IMR-90 (cell line): Measurements from ENCODE around the gene CCDC77. TPM values are rescaled to one million over a fixed set of nuclear protein-coding genes. Genes with fewer than 3 reads are reported as not detected.

Experiments used
- ATAC-seq: fragments of 200-7000 bp; cut with Tn5 transposase; 2 replicates; pipeline ENCODE4 v1.9.1; 2020; ENCODE audit warnings: low read depth, mild to moderate bottlenecking, moderate library complexity
- BruUV-seq: library from RNA; stranded (reverse); fragments of 400-500 nt; replicated peaks from 2 replicates; lab custom pipeline; 2021; lab: Mats Ljungman, UMichigan
- CTCF ChIA-PET: fragments of 300-600 bp; formaldehyde crosslinking; extraction: SDS; loops from one replicate; lab custom pipeline; 2021; ENCODE audit warnings: antibody characterized with exemption; lab: Yijun Ruan, JAX
- POLR2A ChIA-PET: fragments of 300-600 bp; sonication (Branson Sonifier 250); formaldehyde crosslinking; loops from one replicate; lab custom pipeline; 2022; ENCODE audit warnings: antibody characterized with exemption; ENCODE audit not compliant: unreplicated experiment; lab: Charles Lee
- DNase-seq: peaks from one replicate; pipeline ENCODE4 v3.0.0; 2013
- H2AFZ ChIP-seq: replicated peaks from 2 replicates; pipeline ENCODE3; 2013; ENCODE audit warnings: low read length, mild to moderate bottlenecking; ENCODE audit not compliant: poor library complexity
- H2AK5ac ChIP-seq: 2 replicates; pipeline ENCODE4 v1.6.1; 2013; ENCODE audit warnings: low read depth, low read length, inconsistent platforms
- H2AK9ac ChIP-seq: replicated peaks from 2 replicates; pipeline ENCODE3; 2013; ENCODE audit warnings: mild to moderate bottlenecking, low read depth, low read length, moderate library complexity; ENCODE audit not compliant: poor library complexity
- H2BK120ac ChIP-seq: 2 replicates; pipeline ENCODE4 v1.6.1; 2013; ENCODE audit warnings: low read depth, low read length, inconsistent platforms
- H2BK15ac ChIP-seq: 3 replicates; pipeline ENCODE4 v1.6.1; 2013; ENCODE audit warnings: low read depth, low read length, inconsistent platforms
- H2BK20ac ChIP-seq: 2 replicates; pipeline ENCODE4 v1.6.1; 2013; ENCODE audit warnings: low read depth, mild to moderate bottlenecking, inconsistent platforms, low read length, moderate library complexity
- H2BK5ac ChIP-seq: 2 replicates; pipeline ENCODE4 v1.6.1; 2013; ENCODE audit warnings: mild to moderate bottlenecking, low read depth, low read length, inconsistent platforms; ENCODE audit not compliant: poor library complexity, severe bottlenecking
- H3K14ac ChIP-seq: replicated peaks from 2 replicates; pipeline ENCODE4 v1.6.1; 2013; ENCODE audit warnings: low read depth, low read length, inconsistent platforms
- H3K18ac ChIP-seq: 2 replicates; pipeline ENCODE4 v1.6.1; 2013; ENCODE audit warnings: low read depth, low read length, control low read depth
- H3K23ac ChIP-seq: 2 replicates; pipeline ENCODE4 v1.6.1; 2013; ENCODE audit warnings: low read depth, low read length, inconsistent platforms
- H3K27ac ChIP-seq: 2 replicates; pipeline ENCODE4 v1.5.1; 2013; ENCODE audit warnings: mild to moderate bottlenecking, control low read depth, low read length; ENCODE audit not compliant: insufficient read depth
- H3K27me3 ChIP-seq: 2 replicates; pipeline ENCODE4 v1.6.1; 2013; ENCODE audit warnings: low read length; ENCODE audit not compliant: control insufficient read depth, insufficient read depth
- H3K36me3 ChIP-seq: 2 replicates; pipeline ENCODE4 v1.6.1; 2013; ENCODE audit warnings: low read length, mixed read lengths; ENCODE audit not compliant: control insufficient read depth, insufficient read depth
- H3K4ac ChIP-seq: 2 replicates; pipeline ENCODE4 v1.6.1; 2013; ENCODE audit warnings: low read depth, low read length, inconsistent platforms
- H3K4me1 ChIP-seq: 2 replicates; pipeline ENCODE4 v1.6.1; 2013; ENCODE audit warnings: low read length, mixed read lengths; ENCODE audit not compliant: control insufficient read depth, insufficient read depth
- H3K4me2 ChIP-seq: 2 replicates; pipeline ENCODE4 v1.6.1; 2013; ENCODE audit warnings: low read depth, mild to moderate bottlenecking, control low read depth, low read length, moderate library complexity
- H3K4me3 ChIP-seq: 2 replicates; pipeline ENCODE4 v1.5.1; 2013; ENCODE audit warnings: low read depth, mild to moderate bottlenecking, control low read depth, low read length, moderate library complexity; ENCODE audit not compliant: insufficient read depth
- H3K56ac ChIP-seq: 2 replicates; pipeline ENCODE4 v1.6.1; 2013; ENCODE audit warnings: low read length, inconsistent platforms; ENCODE audit not compliant: insufficient read depth; ENCODE audit errors: extremely low read depth
- H3K79me1 ChIP-seq, 2 experiments: 2 replicates each; pipeline ENCODE4 v1.6.1; 2013; ENCODE audit warnings: low read length in 2 of 2, inconsistent platforms in 1 of 2, low read depth in 1 of 2
- H3K9ac ChIP-seq: 2 replicates; pipeline ENCODE4 v1.6.1; 2013; ENCODE audit warnings: low read depth, low read length, control low read depth
- H3K9me1 ChIP-seq: 2 replicates; pipeline ENCODE4 v1.6.1; 2013; ENCODE audit warnings: low read length, inconsistent platforms; ENCODE audit not compliant: insufficient read depth
- H3K9me3 ChIP-seq: 2 replicates; pipeline ENCODE4 v1.6.1; 2013; ENCODE audit warnings: low read length; ENCODE audit not compliant: control insufficient read depth, insufficient read depth
- H4K20me1 ChIP-seq: 2 replicates; pipeline ENCODE4 v1.6.1; 2013; ENCODE audit warnings: low read length, inconsistent platforms; ENCODE audit not compliant: insufficient read depth
- H4K5ac ChIP-seq: 2 replicates; pipeline ENCODE4 v1.6.1; 2013; ENCODE audit warnings: mild to moderate bottlenecking, low read depth, low read length, control low read depth
- H4K8ac ChIP-seq, 2 experiments: 2 replicates each; pipeline ENCODE4 v1.6.1; 2013; ENCODE audit warnings: low read depth in 2 of 2, low read length in 2 of 2, control low read depth in 1 of 2, inconsistent platforms in 1 of 2
- H4K91ac ChIP-seq: 2 replicates; pipeline ENCODE4 v1.6.1; 2013; ENCODE audit warnings: low read depth, low read length, inconsistent platforms; ENCODE audit not compliant: insufficient read depth
- CHD1 ChIP-seq: IDR thresholded peaks from 2 replicates; pipeline ENCODE4 v1.6.1; 2012; ENCODE audit warnings: low read depth, low read length, improper control_type of control experiment
- FOS ChIP-seq: fragments of 150-350 bp; IDR thresholded peaks from 2 replicates; pipeline ENCODE4 v1.6.1; 2016; ENCODE audit warnings: low read depth, low read length
- MAZ ChIP-seq: IDR thresholded peaks from 2 replicates; pipeline ENCODE4 v1.6.1; 2012; ENCODE audit warnings: low read depth, mild to moderate bottlenecking, low read length, improper control_type of control experiment, moderate library complexity, borderline replicate concordance
- MXI1 ChIP-seq: IDR thresholded peaks from 2 replicates; pipeline ENCODE4 v1.6.1; 2012; ENCODE audit warnings: low read depth, mild to moderate bottlenecking, low read length, moderate library complexity, borderline replicate concordance
- POLR2A ChIP-seq: IDR thresholded peaks from 2 replicates; pipeline ENCODE4 v1.6.1; 2012; ENCODE audit warnings: mild to moderate bottlenecking, low read depth, low read length
- RCOR1 ChIP-seq: IDR thresholded peaks from 2 replicates; pipeline ENCODE4 v1.6.1; 2012; ENCODE audit warnings: mild to moderate bottlenecking, low read length, improper control_type of control experiment; ENCODE audit not compliant: insufficient replicate concordance
- SMC3 ChIP-seq: fragments of 150-350 bp; IDR thresholded peaks from 2 replicates; pipeline ENCODE4 v1.6.1; 2016; ENCODE audit warnings: low read depth, mild to moderate bottlenecking, antibody characterized with exemption, low read length, moderate library complexity
- WGBS, 2 experiments: methylation state at CpG; one replicate each; pipeline versions ENCODE4 v1.1.5 to v1.1.7; 2013; ENCODE audit warnings: missing lambda C conversion rate in 2 of 2; ENCODE audit not compliant: insufficient read length in 1 of 2; ENCODE audit errors: extremely low coverage in 2 of 2; 5-methylcytosine and 5-hydroxymethylcytosine counted together
- dilution Hi-C: fragments of 300-500 bp; cut with HindIII; formaldehyde crosslinking; loops from one replicate; pipeline ENCODE4 v1.14.3; 2018; ENCODE audit warnings: low sequenced_read_pairs; ENCODE audit not compliant: unreplicated experiment
- in situ Hi-C: fragments of 300-500 bp; cut with MboI; formaldehyde crosslinking; loops from 3 replicates; pipeline ENCODE4 v1.14.3; 2019; ENCODE audit warnings: low sequenced_read_pairs, inconsistent platforms, mixed read lengths
- intact Hi-C: fragments of 100-400 bp; cut with micrococcal nuclease; formaldehyde crosslinking; loops from 2 replicates; pipeline ENCODE4 v1.10.0; 2022
- polyA plus RNA-seq, 3 experiments: library from polyadenylated mRNA; depleted of rRNA; stranded (reverse); fragments of >200 nt; gene quantifications; 2 replicates each; pipeline ENCODE4 v1.2.3, GENCODE V29; 2012; ENCODE audit warnings: low replicate concordance in 1 of 3
- total RNA-seq: library from RNA; depleted of rRNA; stranded (reverse); fragments of >200 nt; gene quantifications from 2 replicates; pipeline ENCODE4 v1.2.3, GENCODE V29; 2012
- TF ChIP-seq, protein P1 (sequence below): fragments of 150-350 bp; IDR thresholded peaks from 2 replicates; pipeline ENCODE4 v1.6.1; 2017; ENCODE audit warnings: mild to moderate bottlenecking, antibody characterized with exemption, low read length, low read depth
- TF ChIP-seq, protein P2 (sequence below): fragments of 150-350 bp; IDR thresholded peaks from 2 replicates; pipeline ENCODE4 v1.6.1; 2016; ENCODE audit warnings: low read depth, mild to moderate bottlenecking, low read length, moderate library complexity, borderline replicate concordance

The CCDC77 gene
- total and polyA plus RNA-seq, 2 of the 4 experiments (the other 2 are of a cell fraction) = 6.6 to 7.2 TPM

DNA sequence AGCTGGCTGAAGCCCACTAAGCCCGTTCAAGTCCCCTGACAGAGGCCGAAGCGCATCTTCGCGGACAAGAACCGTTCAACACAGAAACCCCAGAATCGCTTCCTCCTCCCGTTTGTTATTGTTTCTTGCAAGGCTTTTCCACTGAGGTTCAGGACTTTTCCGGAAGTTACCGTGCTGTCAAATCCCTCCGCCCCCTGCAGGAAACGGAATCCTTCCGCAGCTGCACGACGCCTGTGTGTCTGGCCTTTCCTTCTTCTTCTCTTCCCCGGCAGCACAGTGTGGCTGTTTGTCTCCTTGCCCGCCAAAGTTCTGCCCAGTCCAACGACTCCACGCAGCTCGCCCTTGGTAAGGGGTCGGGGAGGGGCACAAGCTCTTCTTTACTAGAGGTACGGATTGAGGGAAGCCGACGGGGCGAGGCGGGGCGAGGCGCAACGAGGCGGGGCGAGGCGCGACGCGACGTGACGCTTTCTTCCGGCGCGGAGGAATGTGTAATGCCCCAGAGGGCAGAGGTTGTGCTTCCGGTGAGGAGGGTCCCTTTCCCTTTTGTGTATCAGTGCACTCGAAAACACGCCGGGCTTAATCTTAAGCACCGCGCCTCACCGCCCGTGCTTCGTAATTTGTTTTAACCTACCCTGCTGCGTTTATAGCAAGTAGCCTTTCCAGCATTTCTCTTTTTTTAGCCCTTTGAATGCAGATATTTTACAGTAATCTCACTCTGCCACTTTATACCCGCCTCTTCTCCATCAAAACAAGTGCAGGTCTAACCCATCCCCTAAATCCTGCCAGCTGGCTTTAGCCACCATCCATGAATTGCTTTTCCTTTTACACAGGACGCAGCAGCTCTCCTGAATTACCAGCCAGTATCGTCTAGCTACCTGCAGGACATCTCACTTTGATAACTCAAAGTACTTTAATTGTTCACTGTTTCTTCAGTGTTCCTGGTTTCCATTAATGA lies 12.0 kb upstream of the CCDC77 start, which contains the start of gene KDM5A:
TSS of gene KDM5A (minus strand) at position 179 of the 955 bp plus-strand sequence. CDS start 229 bp downstream, outside the sequence.
- H3K56ac ChIP-seq = peak within 1 kb of the TSS; percentile 99
- peak within 1 kb of the TSS; percentile 100 for H3K4me2 ChIP-seq
- ATAC-seq = peak; percentile 98
- peak within 1 kb of the TSS; percentile 80 for H2AK5ac ChIP-seq
- H3K9me3 ChIP-seq = no peaks in the 10 kb centered on the region
- peaks cover 10 to 24% of the 10 kb centered on the region in 2 experiments; a peak in 3 of 4 replicates for H3K79me1 ChIP-seq
- H4K8ac ChIP-seq = peak within 1 kb of the TSS; percentile 99 to 100
- H3K27ac ChIP-seq = peak within 1 kb of the TSS; percentile 99
- in situ Hi-C loops (no loop called here), intact Hi-C loops (no loop called here), dilution Hi-C loops (no loop called here)
- H3K4me1 ChIP-seq = no peaks in the 10 kb centered on the region; the same call in 1 of the 2 replicates
- H2BK120ac ChIP-seq = peak within 1 kb of the TSS; percentile 98
- H4K91ac ChIP-seq = peak within 1 kb of the TSS; percentile 99
- peak within 1 kb of the TSS; percentile 98 for H3K9ac ChIP-seq
- H2AK9ac ChIP-seq = peak within 1 kb of the TSS; percentile 83
- H3K36me3 ChIP-seq = 0 out of 2 replicates have a peak, but pooled peaks cover 2% of the 10 kb centered on the region
- TSS peak; percentile 90 for BruUV-seq
- peak within 1 kb of the TSS; percentile 99 for H2AFZ ChIP-seq
- 0% methylated on average over 18 of the region's 53 CpGs; no CpG with 5 or more reads in 1 of the 2 experiments for WGBS, 2 experiments
- H3K14ac ChIP-seq = peak within 1 kb of the TSS; percentile 99
- H3K27me3 ChIP-seq = no peaks in the 10 kb centered on the region
- peak within 1 kb of the TSS; percentile 100 for H4K5ac ChIP-seq
- H2BK5ac ChIP-seq = peak within 1 kb of the TSS; percentile 99
- H3K23ac ChIP-seq = peak within 1 kb of the TSS; percentile 95
- H3K9me1 ChIP-seq = peaks cover 3% of the 10 kb centered on the region; the same call in 1 of the 2 replicates
- peak within 1 kb of the TSS; percentile 82 for H3K4me3 ChIP-seq
- peak within 1 kb of the TSS; percentile 98 for H3K18ac ChIP-seq
- peak within 1 kb of the TSS; percentile 70; the same call in 1 of the 2 replicates for H2BK20ac ChIP-seq
- peak within 1 kb of the TSS; percentile 99 for H3K4ac ChIP-seq
- ChIA-PET POLR2A (interaction anchor here (0.6 to 1.1 kb wide), 3 partner anchors 12 to 309 kb away, joined by 3 to 4 read pairs (median 4); partner anchors contain the start of gene CCDC77), CTCF (interaction anchor here (0.6 to 1.4 kb wide), 3 partner anchors 10 to 150 kb away, joined by 3 to 5 read pairs (median 3); no protein-coding TSS in a partner anchor)
- H2BK15ac ChIP-seq = peak within 1 kb of the TSS; percentile 94; the same call in 2 of the 3 replicates
- peak; percentile 75; the same call in 1 of the 2 replicates for TF ChIP-seq CHD1
- no peak for TF ChIP-seq SMC3
- TF ChIP-seq, protein P1, sequence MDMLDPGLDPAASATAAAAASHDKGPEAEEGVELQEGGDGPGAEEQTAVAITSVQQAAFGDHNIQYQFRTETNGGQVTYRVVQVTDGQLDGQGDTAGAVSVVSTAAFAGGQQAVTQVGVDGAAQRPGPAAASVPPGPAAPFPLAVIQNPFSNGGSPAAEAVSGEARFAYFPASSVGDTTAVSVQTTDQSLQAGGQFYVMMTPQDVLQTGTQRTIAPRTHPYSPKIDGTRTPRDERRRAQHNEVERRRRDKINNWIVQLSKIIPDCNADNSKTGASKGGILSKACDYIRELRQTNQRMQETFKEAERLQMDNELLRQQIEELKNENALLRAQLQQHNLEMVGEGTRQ = no peak
- peak; percentile 88 for TF ChIP-seq POLR2A
- TF ChIP-seq MXI1 = 0 out of 2 replicates have a peak, but pooled peaks have one; percentile 53
- TF ChIP-seq, protein P2, sequence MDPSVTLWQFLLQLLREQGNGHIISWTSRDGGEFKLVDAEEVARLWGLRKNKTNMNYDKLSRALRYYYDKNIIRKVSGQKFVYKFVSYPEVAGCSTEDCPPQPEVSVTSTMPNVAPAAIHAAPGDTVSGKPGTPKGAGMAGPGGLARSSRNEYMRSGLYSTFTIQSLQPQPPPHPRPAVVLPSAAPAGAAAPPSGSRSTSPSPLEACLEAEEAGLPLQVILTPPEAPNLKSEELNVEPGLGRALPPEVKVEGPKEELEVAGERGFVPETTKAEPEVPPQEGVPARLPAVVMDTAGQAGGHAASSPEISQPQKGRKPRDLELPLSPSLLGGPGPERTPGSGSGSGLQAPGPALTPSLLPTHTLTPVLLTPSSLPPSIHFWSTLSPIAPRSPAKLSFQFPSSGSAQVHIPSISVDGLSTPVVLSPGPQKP = 0 out of 2 replicates have a peak, but pooled peaks have one; percentile 67
- no peak for TF ChIP-seq RCOR1
- peak; percentile 80 for TF ChIP-seq MAZ
- no peak for TF ChIP-seq FOS
- H4K20me1 ChIP-seq = peaks cover 17% of the 10 kb centered on the region; the same call in 1 of the 2 replicates
- peak; percentile 94 for DNase-seq
